AG04450 (cell line): Measurements from ENCODE around the gene CYP26C1. TPM values are rescaled to one million over a fixed set of nuclear protein-coding genes. Genes with fewer than 3 reads are reported as not detected.

Source experiments
- CTCF ChIA-PET: fragments of 300-600, 350-600 bp; formaldehyde crosslinking; extraction: SDS; loops from one replicate; lab custom pipeline; 2022; ENCODE audit warnings: antibody characterized with exemption, inconsistent platforms; lab: Charles Lee
- POLR2A ChIA-PET: fragments of 350-600 bp; formaldehyde crosslinking; extraction: SDS; loops from one replicate; lab custom pipeline; 2021; ENCODE audit warnings: antibody characterized with exemption, inconsistent platforms; lab: Yijun Ruan, JAX
- DNase-seq: peaks from one replicate; pipeline ENCODE4 v3.0.0-alpha.2; 2011; ENCODE audit warnings: low read depth, low spot score
- H3K27ac ChIP-seq: one replicate; pipeline ENCODE4 v1.5.1; 2012; ENCODE audit warnings: low read depth, low read length, control low read depth
- H3K27me3 ChIP-seq: one replicate; pipeline ENCODE4 v1.6.0; 2012; ENCODE audit warnings: low read length; ENCODE audit not compliant: control insufficient read depth, insufficient read depth
- H3K4me3 ChIP-seq: 2 replicates; pipeline ENCODE4 v1.5.1; 2011; ENCODE audit warnings: mild to moderate bottlenecking, low read depth, low read length, control low read depth
- H3K9me3 ChIP-seq: 2 replicates; pipeline ENCODE4 v1.5.1; 2012; ENCODE audit warnings: low read length; ENCODE audit not compliant: control insufficient read depth, insufficient read depth
- CTCF ChIP-seq: IDR thresholded peaks from 2 replicates; pipeline ENCODE4 v1.5.1; 2011; ENCODE audit warnings: low read depth, low read length, control low read depth, inconsistent platforms
- polyA plus RNA-seq: library from polyadenylated mRNA; depleted of rRNA; stranded (reverse); fragments of >200 nt; gene quantifications from 2 replicates; pipeline ENCODE4 v1.2.3, GENCODE V29; 2011

Gene CYP26C1
- polyA plus RNA-seq, 1 experiment = not detected

- H3K27me3 ChIP-seq = peaks cover 94% of the 10 kb centered on the region
- ChIA-PET CTCF (interaction anchor here (0.7 to 2.2 kb wide), 2 partner anchors 10 to 788 kb away, joined by 4 to 15 read pairs; no protein-coding TSS in a partner anchor), POLR2A (no interaction called here)
- H3K9me3 ChIP-seq = peaks cover 3% of the 10 kb centered on the region; the same call in 1 of the 2 replicates
- DNase-seq = no peak
- H3K4me3 ChIP-seq = no peak overlapping the region
- TF ChIP-seq CTCF = no peak
- H3K27ac ChIP-seq = no peak overlapping the region
Measured at GRCh38 chr10:93071177-93071472, 10.5 kb downstream of the CYP26C1 start.

- ChIA-PET POLR2A (no interaction called here), CTCF (interaction anchor here (0.7 to 1.3 kb wide), 2 partner anchors 9 to 788 kb away, joined by 4 to 5 read pairs; no protein-coding TSS in a partner anchor)
- peak overlapping the region; percentile 34 for H3K4me3 ChIP-seq
- H3K9me3 ChIP-seq = peaks cover 3% of the 10 kb centered on the region; the same call in 1 of the 2 replicates
- no peak for DNase-seq
- H3K27ac ChIP-seq = no peak overlapping the region
- no peak for TF ChIP-seq CTCF
- peaks cover 95% of the 10 kb centered on the region for H3K27me3 ChIP-seq
Measured at GRCh38 chr10:93071674-93072224, 11.2 kb downstream of the CYP26C1 start.

GRCh38 chr10:93072225-93072712 lies 11.7 kb downstream of the CYP26C1 start:
- Histone ChIP-seq H3K4me3 (peak overlapping the region; percentile 34), H3K27me3 (peaks cover 91% of the 10 kb centered on the region), H3K9me3 (peaks cover 3% of the 10 kb centered on the region; the same call in 1 of the 2 replicates), H3K27ac (no peak overlapping the region)
- TF ChIP-seq CTCF = no peak
- CTCF ChIA-PET = interaction anchor here (1.3 kb wide), 1 partner anchor 8 kb away, joined by 5 read pairs; no protein-coding TSS in a partner anchor
- POLR2A ChIA-PET = no interaction called here
- no peak for DNase-seq

- Histone ChIP-seq H3K27me3 (peaks cover 84% of the 10 kb centered on the region), H3K9me3 (peaks cover 3% of the 10 kb centered on the region; the same call in 1 of the 2 replicates), H3K27ac (no peak overlapping the region), H3K4me3 (no peak overlapping the region)
- ChIA-PET CTCF (interaction anchor here (0.8 to 2.4 kb wide), 4 partner anchors 8 to 280 kb away, joined by 3 to 6 read pairs (median 4); no protein-coding TSS in a partner anchor), POLR2A (no interaction called here)
- DNase-seq = no peak
- no peak for TF ChIP-seq CTCF
Measured at GRCh38 chr10:93072713-93073538, 12.3 kb downstream of the CYP26C1 start.
